GM23248 (cell line): ENCODE data around the gene LRBA.

ENCODE experiments used
- EZH2 ChIP-seq: fragments of 200-600 bp; sonication (generic); IDR thresholded peaks from 2 replicates; pipeline ENCODE4 v1.6.1; 2018; ENCODE audit warnings: antibody characterized with exemption, mild to moderate bottlenecking; ENCODE audit not compliant: insufficient read depth, poor library complexity, severe bottlenecking
- EZH2phosphoT487 ChIP-seq: fragments of 200-600 bp; sonication (generic); IDR thresholded peaks from 2 replicates; pipeline ENCODE4 v1.6.1; 2018; ENCODE audit warnings: antibody characterized with exemption, moderate library complexity, mild to moderate bottlenecking, low read depth; ENCODE audit not compliant: insufficient read depth

DNA sequence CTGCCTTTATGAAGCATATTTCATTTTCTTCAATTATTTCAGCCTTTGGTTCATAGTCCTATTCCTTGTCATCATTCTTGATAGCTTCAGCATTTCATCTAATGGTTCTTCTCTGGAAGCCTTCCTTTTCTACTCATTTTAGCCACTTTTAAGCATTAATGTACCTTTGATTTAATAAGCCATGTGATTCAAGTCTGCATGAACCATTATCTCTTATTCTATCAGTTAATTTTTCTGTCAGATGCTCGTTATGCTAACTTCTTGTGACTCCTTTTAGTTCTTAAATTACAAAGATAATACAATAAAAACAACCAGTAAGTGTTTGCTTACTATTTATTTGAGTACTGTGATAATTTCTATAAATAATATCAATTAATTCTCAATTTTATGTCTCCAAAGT, 643.2 kb downstream of the LRBA start:
- no peak for TF ChIP-seq EZH2
- TF ChIP-seq EZH2phosphoT487 = no peak
